GM19452 (cell line): ENCODE results near the gene TRMT1.

Experiments used
- ATAC-seq: cut with Tn5 transposase; IDR thresholded peaks from one replicate; pipeline ENCODE4 v1.9.1; 2021; ENCODE audit not compliant: unreplicated experiment

TRMT1 gene

GRCh38 chr19:13074378-13074777 lies 42.2 kb downstream of the TRMT1 start:
- no peak for ATAC-seq

DNA sequence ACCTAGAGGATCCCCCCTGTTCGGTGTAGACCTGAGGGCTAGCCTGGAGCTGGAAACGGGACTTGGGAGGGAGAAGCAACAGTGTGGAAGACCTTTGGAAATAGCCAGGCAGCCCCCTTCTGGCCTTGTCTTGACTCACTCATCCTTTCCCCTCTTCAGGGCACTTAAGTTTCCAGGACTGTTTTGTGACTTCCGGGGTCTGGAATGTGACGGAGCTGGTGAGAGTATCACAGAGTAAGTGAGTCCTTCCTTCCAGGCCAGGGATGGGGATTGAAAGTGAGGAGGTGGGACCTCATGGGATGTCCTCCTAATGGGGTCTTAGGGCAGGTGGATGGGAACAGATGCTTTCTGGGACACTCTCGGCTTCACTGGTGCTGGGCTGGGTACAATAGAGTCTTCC lies 43.3 kb downstream of the TRMT1 start:
- ATAC-seq = no peak

DNA sequence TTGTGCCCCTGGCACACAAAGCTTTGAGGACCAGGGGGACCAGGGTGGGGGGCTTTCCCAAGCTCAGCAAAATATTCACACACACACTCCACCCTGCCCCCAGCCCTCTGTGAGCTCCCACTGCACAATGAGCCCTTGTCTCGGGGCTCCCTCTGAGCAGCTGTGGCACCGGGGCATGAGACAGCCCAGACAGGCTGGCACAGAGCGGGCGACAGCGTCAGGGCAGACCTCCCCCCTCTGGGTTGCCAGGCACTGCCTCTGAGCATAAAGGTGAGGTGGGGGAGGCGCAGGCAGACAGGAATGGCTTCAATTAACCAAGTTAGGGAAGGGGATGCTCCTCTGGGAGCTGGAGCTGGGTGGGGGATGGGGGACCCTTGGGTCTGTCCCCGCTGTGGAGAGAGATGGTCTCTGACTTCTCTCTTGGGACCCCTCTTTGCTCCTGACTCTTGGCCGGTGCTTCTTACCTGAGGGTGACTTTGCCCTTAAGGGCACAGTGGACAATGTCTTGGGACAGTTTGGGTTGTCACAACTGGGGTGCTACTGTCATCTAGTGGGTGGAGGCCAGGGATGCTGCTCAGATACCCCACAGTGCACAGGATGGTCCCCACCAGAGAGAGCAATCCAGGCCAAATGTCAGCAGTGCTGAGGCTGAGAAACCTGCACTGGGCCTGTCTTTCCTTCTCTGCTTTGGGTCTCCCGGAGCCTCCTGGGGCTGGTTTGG lies 44.2 kb downstream of the TRMT1 start:
- ATAC-seq = no peak

GRCh38 chr19:13071444-13072187 lies 44.9 kb downstream of the TRMT1 start:
- no peak for ATAC-seq

DNA sequence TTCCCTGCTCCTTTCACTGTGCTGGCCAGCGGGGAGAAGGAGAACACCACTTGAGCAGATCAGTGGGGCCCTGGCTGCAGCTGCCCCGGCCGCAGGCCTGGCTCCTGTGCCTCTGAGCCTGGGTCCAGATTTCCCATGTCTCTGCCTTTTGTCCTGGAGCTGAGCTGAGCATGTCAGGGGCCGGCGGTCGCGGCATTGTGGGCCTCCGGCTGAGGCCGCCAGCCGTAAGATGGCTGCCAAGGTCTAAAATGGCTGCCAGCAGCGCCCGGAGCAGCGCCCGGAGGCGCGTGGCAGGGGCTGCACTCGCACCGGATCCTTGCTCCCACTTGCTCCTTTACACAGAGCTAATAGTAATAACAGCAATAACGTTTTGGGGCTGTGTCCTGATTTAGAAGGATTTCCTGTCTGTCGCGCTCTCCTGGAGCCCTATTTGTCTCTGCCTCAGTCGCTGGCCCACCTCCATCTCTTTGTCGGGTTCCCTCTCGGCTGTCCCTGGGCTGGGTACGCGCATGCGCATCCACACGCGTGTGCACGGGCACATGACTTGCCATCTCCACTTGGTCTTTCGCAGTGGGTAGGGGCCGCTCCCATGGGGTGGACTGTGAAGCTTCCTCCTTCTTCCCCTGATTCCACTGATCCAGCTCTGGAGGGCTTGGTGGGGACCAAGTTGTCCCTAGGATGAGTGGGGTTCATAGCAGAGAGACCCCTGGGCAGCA lies 46.0 kb downstream of the TRMT1 start:
- no peak for ATAC-seq

GRCh38 chr19:13069415-13070359 lies 46.9 kb downstream of the TRMT1 start:
- ATAC-seq = no peak

GRCh38 chr19:13068085-13068846 lies 48.3 kb downstream of the TRMT1 start:
- no peak for ATAC-seq

GRCh38 chr19:13066933-13067807 lies 49.4 kb downstream of the TRMT1 start:
- ATAC-seq = no peak

DNA sequence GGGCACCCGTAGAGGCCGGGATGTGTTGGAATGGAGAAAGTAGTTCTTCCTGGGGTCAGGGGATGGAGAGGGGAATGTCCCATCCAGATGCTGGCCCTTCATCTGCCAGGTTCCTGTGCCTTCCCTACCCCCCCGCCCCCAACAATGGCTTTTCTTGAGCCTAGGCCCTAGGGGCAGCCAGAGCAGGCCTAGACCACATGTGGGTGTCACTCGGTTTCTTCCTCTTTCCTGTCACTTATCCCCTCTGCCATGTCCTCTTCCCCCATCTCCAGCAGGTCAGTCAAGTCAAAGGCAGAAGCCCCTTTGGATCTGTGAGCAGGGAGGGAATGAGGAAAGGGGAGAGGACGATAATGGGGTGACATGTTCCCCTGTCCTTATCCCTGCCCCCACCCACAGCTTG lies 50.3 kb downstream of the TRMT1 start:
- no peak for ATAC-seq

DNA sequence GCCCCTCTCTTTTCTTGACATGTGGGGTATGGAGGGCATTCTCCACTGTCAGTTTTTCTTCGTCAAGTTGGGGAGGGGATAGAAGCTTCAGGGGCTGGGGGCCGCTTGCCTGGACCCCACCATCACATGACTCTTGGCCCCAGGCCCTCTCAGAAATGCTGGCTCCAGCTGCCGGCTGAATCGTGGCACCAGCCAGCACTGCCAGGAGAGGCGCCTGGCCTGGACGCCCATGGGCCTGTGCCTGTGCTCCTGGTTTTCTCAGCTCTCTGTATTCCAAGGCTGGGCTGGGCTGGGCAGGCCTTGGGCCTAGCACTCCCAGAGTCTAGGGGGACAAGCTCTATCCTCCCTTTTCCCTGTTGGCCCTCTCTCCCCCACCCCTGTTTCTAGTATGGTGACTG lies 52.4 kb downstream of the TRMT1 start:
- ATAC-seq = no peak

DNA sequence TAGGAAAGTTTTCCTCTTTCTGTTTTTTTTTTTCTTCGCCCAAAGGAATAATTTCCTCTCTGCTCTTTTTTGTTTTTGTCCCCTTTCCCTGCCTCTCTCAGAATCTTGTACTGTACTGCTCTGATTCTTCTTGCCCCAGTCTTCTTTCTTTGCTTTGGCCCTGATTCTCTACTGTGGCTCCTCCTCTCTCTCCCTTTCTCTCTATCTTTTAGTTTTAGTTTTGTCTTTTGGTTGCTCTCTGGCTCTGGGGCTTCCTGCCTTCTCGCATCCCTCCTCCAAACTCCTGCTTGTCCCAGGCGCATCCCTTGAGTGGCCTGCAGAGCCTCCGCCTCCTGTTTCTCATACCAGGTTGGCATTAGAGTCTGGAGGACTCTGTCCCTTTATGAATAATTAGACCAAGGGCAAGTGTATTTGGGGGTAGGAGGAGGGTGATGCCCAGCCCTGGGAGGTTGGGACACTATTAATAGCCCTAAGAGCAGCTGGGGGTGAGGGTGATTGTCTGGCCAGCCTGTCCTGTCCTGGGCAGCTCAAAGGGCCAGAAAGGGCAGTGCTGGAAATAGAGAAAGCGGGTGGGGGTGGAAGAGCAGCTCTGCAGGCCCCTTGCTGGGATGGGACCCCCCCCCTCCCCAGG lies 53.0 kb downstream of the TRMT1 start:
- ATAC-seq = no peak

- ATAC-seq = no peak
Observed at GRCh38 chr19:13062317-13062716, 54.2 kb downstream of the TRMT1 start.

- no peak for ATAC-seq
Observed at GRCh38 chr19:13060964-13061927, 55.3 kb downstream of the TRMT1 start.

DNA sequence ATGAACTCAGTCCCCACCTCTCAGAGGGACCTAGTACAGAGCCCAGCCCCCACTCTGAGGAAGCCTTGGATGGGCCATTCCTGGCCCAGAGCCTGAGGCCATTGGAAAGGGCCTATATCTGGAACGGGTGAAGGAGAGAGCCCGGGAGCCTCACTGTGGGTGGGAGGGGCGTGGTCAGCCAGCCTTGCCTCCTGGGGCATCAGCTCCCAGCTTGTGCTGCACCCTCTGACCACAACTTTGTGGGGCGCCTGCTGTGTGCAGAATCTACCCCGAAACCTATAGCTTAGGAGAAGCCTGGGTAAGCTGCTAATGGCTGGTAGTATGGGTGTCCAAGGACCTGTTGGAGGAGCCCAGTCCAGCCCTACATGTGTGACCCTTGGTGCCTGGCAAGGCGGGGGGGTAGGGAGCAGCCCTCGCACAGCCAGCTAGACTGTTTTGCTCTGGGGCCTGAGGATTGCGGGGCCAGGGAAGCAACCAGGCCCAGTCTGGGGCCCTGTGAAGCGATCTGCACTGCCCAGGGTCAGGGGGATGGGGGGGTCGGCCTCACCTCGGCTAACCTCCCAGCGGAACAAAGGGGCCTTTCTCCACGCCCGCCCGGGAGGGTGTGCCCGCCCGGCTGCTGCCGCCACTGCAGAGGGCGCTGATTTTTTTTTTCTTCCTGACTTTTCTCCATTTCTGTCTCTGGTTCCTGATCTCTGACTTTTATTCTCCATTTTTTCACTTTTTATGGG lies 56.1 kb downstream of the TRMT1 start:
- ATAC-seq = no peak

DNA sequence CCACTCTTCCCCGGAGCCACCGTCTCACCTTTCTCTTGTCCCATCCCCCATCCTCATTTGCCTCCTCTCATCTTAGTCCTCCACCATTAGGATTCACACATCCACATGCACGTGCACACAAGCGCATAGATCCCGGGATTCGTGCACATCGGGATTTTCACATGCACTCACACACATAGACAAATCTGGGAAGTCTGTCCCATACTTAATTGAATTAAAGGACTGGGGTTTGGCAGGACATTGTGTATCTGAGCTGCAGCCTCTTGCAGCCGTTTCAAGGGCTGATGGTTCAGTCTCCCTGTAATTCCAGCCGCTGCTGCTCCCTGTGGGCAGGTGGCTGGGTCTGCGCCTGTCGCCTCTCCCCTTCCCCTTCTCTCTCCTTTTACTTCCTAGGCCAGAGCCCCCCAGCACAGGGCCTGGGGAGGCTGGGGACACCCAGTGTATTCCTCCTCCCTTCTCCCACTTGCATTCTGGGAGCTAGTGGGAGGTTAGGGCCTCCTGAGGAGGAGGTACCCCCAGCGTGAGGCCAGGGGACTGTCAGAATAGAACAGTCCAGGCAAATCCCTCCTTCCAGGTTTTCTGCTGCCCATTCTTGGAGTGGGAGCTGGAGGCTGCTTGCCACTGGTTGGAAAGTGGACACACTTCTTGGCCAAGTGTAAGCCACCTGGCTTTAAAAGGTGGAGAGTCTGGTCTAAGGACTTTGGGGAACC lies 57.4 kb downstream of the TRMT1 start:
- ATAC-seq = no peak

DNA sequence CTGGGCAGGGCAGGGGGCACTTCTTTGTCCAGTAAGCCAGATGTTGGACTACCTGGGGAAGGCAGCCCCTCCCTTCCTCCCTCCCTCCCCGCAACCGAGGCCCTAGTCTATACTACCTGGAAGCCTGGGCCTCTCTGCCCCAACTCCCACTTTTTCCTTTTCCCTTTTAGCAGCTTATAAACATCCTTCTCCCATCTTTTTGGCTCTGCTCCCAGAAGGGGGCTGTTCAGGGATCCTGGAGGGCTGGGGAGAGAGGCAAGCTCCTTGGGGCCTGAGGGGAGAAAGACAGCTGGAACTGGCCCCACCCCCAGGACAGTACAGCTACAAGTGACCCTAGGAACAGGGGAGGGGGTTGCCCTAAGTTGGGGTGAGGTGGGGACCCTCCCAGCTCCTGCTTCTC lies 58.8 kb downstream of the TRMT1 start:
- ATAC-seq = no peak
